HL-60 (cell line): ENCODE results near the gene MIOS.

Experiments used
- DNase-seq, 2 experiments: peaks; one replicate each; pipeline ENCODE4 v3.0.0-alpha.2; 2010 to 2020; ENCODE audit warnings: low read depth in 1 of 2, low spot score in 1 of 2
- H3K27ac ChIP-seq: fragments of 250-450 bp; sonication (Bioruptor Pico); replicated peaks from 2 replicates; pipeline ENCODE4 v1.5.1; 2020; ENCODE audit warnings: mild to moderate bottlenecking, moderate library complexity
- H3K27me3 ChIP-seq: fragments of 250-450 bp; sonication (Bioruptor Pico); 2 replicates; pipeline ENCODE4 v1.5.1; 2021; ENCODE audit warnings: mild to moderate bottlenecking, moderate library complexity; ENCODE audit not compliant: insufficient read depth, poor library complexity, severe bottlenecking
- H3K4me3 ChIP-seq: replicated peaks from 2 replicates; pipeline ENCODE4 v1.5.1; 2011; ENCODE audit warnings: mild to moderate bottlenecking, control low read depth, low read length; ENCODE audit not compliant: insufficient read depth
- GABPA ChIP-seq: IDR thresholded peaks from 2 replicates; pipeline ENCODE4 v1.6.1; 2012; ENCODE audit warnings: low read depth
- POLR2AphosphoS5 ChIP-seq: IDR thresholded peaks from 2 replicates; pipeline ENCODE4 v1.6.1; 2012; ENCODE audit warnings: low read depth
- SPI1 ChIP-seq: IDR thresholded peaks from 2 replicates; pipeline ENCODE4 v1.6.1; 2012; ENCODE audit warnings: low read depth, mild to moderate bottlenecking, borderline replicate concordance
- TF ChIP-seq, protein P1 (sequence below): IDR thresholded peaks from one replicate; pipeline ENCODE4 v1.5.1; 2011; ENCODE audit warnings: low read length, control low read depth, inconsistent platforms; ENCODE audit not compliant: insufficient read depth
- TF ChIP-seq, protein P2 (sequence below): IDR thresholded peaks from 2 replicates; pipeline ENCODE4 v1.6.1; 2012; ENCODE audit warnings: low read depth; ENCODE audit not compliant: insufficient replicate concordance

The MIOS gene

DNA sequence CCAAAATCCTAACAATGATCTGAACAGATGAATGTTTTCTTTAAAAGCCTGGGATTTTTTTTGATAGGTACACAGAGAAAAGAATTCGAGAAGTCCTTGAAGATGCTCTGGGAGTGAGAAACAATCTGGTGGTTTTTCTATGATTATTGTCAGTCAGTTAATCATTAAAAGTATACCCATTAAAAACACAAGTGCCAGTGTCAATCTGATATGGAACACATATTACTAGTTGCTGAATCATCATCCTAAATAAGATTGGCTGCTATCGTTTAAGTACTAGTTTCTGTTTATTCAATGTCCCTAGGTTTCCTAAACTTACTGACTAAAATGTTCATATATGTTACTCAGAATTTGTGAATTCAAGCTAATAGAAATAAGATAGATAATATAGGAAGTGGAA is 47.2 kb upstream of the MIOS start:
- no peak for DNase-seq

DNA sequence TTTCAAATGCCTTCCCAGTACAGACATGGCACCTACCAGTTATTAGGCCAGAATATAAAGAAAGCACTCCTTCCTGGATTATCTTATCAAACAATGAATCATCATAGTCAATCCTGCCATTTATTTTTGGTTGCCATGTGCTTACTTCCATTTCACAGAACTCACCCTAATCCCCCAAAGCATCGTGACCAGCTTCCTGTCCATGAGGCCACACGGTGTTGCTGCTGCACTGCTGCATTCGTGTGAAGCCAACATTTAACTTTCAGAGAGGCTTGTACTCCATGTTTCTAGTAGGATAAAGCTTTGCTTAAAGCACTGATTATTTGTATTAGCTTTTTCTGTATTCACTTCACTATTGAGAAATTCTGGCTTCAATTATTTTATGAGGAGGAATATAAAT is 45.4 kb upstream of the MIOS start:
- H3K27ac ChIP-seq: no peak overlapping the region
- no peaks in the 10 kb centered on the region for H3K27me3 ChIP-seq
- DNase-seq: no peak
- H3K4me3 ChIP-seq: no peak overlapping the region
- no peak for TF ChIP-seq POLR2AphosphoS5
- TF ChIP-seq, protein P1, sequence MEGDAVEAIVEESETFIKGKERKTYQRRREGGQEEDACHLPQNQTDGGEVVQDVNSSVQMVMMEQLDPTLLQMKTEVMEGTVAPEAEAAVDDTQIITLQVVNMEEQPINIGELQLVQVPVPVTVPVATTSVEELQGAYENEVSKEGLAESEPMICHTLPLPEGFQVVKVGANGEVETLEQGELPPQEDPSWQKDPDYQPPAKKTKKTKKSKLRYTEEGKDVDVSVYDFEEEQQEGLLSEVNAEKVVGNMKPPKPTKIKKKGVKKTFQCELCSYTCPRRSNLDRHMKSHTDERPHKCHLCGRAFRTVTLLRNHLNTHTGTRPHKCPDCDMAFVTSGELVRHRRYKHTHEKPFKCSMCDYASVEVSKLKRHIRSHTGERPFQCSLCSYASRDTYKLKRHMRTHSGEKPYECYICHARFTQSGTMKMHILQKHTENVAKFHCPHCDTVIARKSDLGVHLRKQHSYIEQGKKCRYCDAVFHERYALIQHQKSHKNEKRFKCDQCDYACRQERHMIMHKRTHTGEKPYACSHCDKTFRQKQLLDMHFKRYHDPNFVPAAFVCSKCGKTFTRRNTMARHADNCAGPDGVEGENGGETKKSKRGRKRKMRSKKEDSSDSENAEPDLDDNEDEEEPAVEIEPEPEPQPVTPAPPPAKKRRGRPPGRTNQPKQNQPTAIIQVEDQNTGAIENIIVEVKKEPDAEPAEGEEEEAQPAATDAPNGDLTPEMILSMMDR: no peak
- TF ChIP-seq SPI1: no peak
- TF ChIP-seq GABPA: no peak
- TF ChIP-seq, protein P2, sequence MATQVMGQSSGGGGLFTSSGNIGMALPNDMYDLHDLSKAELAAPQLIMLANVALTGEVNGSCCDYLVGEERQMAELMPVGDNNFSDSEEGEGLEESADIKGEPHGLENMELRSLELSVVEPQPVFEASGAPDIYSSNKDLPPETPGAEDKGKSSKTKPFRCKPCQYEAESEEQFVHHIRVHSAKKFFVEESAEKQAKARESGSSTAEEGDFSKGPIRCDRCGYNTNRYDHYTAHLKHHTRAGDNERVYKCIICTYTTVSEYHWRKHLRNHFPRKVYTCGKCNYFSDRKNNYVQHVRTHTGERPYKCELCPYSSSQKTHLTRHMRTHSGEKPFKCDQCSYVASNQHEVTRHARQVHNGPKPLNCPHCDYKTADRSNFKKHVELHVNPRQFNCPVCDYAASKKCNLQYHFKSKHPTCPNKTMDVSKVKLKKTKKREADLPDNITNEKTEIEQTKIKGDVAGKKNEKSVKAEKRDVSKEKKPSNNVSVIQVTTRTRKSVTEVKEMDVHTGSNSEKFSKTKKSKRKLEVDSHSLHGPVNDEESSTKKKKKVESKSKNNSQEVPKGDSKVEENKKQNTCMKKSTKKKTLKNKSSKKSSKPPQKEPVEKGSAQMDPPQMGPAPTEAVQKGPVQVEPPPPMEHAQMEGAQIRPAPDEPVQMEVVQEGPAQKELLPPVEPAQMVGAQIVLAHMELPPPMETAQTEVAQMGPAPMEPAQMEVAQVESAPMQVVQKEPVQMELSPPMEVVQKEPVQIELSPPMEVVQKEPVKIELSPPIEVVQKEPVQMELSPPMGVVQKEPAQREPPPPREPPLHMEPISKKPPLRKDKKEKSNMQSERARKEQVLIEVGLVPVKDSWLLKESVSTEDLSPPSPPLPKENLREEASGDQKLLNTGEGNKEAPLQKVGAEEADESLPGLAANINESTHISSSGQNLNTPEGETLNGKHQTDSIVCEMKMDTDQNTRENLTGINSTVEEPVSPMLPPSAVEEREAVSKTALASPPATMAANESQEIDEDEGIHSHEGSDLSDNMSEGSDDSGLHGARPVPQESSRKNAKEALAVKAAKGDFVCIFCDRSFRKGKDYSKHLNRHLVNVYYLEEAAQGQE: no peak

More for the DNA sequence above, 47.2 kb upstream of the MIOS start:
- no peak overlapping the region for H3K27ac ChIP-seq
- TF ChIP-seq SPI1: no peak
- TF ChIP-seq, protein P1: no peak
- no peaks in the 10 kb centered on the region for H3K27me3 ChIP-seq
- no peak overlapping the region for H3K4me3 ChIP-seq

DNA sequence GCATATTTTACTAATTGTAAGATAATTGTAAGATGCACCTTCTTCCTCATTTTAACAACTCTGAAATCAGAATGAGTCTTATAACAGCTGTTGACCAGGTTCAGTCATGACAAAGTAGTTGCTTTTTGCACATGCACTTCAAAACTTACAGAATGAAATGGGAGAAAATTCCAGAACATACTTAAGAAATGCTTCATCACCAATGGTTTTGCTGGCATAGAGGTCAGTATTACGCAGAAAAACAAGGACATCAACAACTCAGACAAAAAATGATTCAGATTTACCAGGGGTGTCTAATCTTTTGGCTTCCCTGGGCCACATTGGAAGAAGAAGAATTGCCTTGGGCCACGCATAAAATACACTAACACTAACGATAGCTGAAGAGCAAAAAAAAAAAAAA is 44.3 kb upstream of the MIOS start:
- TF ChIP-seq, protein P1: no peak
- TF ChIP-seq, protein P2: no peak
- no peak for TF ChIP-seq GABPA
- TF ChIP-seq POLR2AphosphoS5: no peak
- TF ChIP-seq SPI1: no peak
- no peak overlapping the region for H3K27ac ChIP-seq
- no peaks in the 10 kb centered on the region for H3K27me3 ChIP-seq
- no peak for DNase-seq
- no peak overlapping the region for H3K4me3 ChIP-seq

DNA sequence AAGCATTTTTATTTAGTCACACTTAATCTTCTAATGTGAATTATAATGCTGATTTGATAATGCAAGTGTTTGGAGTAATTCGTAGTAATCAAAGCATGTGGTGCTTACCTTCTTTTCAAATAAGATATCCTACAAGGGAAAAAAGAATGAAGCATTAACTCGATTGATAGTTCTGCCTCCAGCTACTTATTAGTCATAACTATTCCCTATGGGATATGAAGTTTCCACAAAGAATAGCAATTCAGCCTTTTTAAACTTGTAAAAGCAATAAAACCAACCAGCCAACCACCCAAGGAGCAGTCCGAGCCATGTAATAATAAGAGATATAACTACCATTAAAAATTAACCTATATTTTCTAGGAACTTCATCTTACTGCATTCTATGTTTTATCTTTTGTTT is 42.6 kb upstream of the MIOS start:
- no peak for DNase-seq
- TF ChIP-seq, protein P2: no peak
- TF ChIP-seq POLR2AphosphoS5: no peak
- TF ChIP-seq SPI1: no peak
- TF ChIP-seq GABPA: no peak
- TF ChIP-seq, protein P1: no peak
- Histone ChIP-seq H3K27me3 (no peaks in the 10 kb centered on the region), H3K27ac (no peak overlapping the region), H3K4me3 (no peak overlapping the region)
